AG09319 (cell line): Measurements from ENCODE around the gene ITGBL1.

Source experiments
- DNase-seq: peaks from one replicate; pipeline ENCODE4 v3.0.0-alpha.2; 2010; ENCODE audit warnings: low read depth; ENCODE audit errors: extremely low read depth
- TF ChIP-seq, protein P1 (sequence below): IDR thresholded peaks from 2 replicates; pipeline ENCODE4 v1.5.1; 2011; ENCODE audit warnings: low read depth, mild to moderate bottlenecking, inconsistent platforms, low read length, moderate library complexity

The ITGBL1 gene

DNA sequence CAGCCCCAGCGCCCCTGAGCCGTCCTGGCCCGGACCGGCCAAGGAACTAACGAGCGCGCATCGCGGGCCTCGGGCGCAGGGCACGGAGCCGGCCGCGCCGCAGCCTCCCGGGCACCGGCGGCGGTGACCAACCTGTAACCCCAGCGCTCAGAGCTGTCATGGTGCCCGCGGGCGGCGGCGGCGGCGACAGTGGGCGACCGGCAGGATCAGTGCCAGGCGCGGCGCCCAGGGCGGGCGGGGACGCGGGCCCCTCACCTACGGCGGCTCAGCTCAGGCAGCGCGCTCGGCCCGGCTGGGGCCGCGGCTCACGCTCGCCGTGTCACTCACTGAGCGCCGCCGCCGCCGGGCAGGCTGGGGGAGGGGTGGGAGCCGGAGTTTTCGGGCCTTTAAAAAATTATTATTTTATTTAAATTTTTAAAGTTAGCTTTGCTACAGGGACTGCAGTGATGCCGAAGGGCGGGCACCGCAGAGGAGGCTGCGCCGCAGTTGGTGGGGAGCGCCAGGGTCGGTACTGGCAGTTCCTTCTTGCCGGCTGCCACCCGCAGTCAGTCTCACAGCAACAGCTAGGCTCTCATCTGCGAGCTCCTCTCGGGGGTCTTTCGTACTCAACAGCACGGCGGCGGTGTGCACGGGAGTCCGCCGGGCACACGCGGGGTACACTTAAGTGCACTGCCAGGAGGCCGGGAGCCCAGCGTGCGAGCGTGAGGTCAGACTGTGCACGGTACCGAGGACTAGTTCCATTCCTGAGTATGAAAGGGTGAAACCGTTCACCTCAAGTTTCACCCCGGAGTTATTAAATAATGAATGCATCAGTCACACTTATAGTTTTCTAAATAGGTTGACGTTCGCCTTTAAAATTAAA, 36.1 kb upstream of the ITGBL1 start, which contains the start of gene NALCN:
TSS of gene NALCN (minus strand) at position 328 of the 862 bp plus-strand sequence. CDS start 17,382 bp downstream, outside the sequence.
- DNase-seq, result no peak
- TF ChIP-seq, protein P1, sequence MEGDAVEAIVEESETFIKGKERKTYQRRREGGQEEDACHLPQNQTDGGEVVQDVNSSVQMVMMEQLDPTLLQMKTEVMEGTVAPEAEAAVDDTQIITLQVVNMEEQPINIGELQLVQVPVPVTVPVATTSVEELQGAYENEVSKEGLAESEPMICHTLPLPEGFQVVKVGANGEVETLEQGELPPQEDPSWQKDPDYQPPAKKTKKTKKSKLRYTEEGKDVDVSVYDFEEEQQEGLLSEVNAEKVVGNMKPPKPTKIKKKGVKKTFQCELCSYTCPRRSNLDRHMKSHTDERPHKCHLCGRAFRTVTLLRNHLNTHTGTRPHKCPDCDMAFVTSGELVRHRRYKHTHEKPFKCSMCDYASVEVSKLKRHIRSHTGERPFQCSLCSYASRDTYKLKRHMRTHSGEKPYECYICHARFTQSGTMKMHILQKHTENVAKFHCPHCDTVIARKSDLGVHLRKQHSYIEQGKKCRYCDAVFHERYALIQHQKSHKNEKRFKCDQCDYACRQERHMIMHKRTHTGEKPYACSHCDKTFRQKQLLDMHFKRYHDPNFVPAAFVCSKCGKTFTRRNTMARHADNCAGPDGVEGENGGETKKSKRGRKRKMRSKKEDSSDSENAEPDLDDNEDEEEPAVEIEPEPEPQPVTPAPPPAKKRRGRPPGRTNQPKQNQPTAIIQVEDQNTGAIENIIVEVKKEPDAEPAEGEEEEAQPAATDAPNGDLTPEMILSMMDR, result no peak

DNA sequence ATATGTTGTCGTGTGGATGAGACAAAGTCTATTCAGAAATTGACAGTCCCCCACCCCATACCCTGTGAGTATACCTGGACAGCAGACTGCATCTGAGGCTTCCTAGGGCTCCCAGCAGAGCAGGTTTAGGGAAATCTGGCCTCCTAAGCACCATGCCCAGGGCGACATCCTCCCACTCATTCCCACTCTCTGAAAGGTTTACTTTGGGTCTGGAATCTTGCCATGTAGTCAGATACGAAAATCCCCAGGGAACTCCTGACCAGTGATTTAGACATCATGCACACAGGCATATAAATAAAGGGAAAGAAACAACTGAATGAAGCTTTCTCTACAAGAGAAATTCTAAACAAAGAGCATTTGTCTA, 35.5 kb upstream of the ITGBL1 start:
- TF ChIP-seq, protein P1, result no peak
- DNase-seq, result no peak

- TF ChIP-seq, protein P1, result no peak
- no peak for DNase-seq
Observed at GRCh38 chr13:101417501-101417900, 35.0 kb upstream of the ITGBL1 start.

DNA sequence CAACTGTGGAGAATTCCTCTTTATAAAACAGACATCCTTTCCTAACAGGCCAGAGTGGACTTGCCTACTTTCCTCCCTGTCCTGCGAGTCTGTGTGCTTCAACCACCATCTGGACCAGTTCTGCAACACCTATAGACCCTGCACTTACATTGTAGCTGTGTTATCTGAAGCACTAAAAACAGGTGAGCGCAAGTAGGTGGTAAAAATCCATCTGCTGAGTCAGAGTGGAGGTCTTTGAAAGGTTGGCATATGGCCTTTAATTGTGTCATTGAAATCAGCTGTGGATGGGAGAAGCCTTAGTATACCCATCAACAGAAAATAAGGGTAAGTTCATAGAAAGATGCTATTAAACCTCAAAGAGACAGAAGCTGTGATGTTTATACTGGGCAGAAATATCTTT, 28.6 kb upstream of the ITGBL1 start:
- no peak for DNase-seq
- TF ChIP-seq, protein P1, result no peak

DNA sequence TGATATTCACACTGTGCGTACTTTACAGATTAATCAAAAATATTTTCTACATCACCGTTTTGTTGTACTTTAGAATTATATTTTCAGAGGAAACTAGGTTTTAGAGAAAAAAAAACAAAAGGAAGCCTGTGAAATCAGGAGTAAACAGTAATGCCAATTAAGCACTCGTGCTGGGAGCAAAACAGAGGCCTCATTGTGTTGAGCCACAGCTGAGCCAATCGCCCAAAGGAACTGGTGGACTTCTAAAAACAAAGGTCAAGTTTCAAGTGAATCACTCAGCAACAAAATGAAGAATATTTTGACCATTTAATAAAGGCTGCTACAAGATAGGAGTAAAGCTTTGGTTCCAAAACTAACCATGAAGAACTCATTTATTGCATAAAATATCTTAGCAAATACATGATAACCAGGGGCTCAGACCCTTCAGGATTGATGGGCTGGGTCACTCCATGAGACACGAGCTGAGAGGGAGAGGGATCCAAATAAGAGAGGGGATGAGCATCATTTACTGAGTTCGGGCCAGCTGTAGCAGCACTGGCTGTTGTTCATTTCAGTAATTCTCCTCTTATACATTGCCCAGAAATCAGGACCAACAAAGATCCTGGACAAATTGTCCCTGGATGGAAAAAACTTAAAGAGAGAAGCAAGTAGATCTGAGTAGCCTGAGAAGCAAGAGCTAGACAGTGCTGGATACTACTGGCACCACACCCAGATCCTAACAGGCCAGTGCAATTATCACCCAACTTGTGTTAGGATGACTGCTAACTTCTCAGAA, 27.9 kb upstream of the ITGBL1 start:
- DNase-seq, result no peak
- TF ChIP-seq, protein P1, result no peak

- DNase-seq, result no peak
- TF ChIP-seq, protein P1, result no peak
Observed at GRCh38 chr13:101425156-101425471, 27.4 kb upstream of the ITGBL1 start.

DNA sequence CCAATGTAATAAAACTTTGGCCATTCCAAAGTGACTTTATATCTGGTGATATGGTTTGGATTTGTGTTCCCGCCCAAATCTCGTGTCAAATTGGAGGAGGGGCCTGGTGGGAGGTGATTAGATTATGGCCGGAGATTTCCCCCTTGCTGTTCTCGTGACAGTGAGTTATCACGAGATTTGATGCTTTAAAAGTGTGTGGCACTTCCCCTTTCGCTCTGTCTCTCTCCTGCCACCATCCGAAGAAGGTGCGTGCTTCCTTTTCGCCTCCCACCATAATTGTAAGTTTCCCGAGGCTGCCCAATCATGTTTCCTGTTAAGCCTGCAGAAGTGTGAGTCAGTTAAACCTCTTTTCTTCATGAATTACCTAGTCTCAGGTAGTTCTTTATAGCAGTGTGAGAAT, 26.9 kb upstream of the ITGBL1 start:
- TF ChIP-seq, protein P1, result no peak
- DNase-seq, result no peak
